IMR-90 (cell line): ENCODE data around the gene CMIP. TPM values are rescaled to one million over a fixed set of nuclear protein-coding genes. Genes with fewer than 3 reads are reported as not detected.

ENCODE experiments used
- ATAC-seq: fragments of 200-7000 bp; cut with Tn5 transposase; 2 replicates; pipeline ENCODE4 v1.9.1; 2020; ENCODE audit warnings: low read depth, mild to moderate bottlenecking, moderate library complexity
- BruUV-seq: library from RNA; stranded (reverse); fragments of 400-500 nt; replicated peaks from 2 replicates; lab custom pipeline; 2021; lab: Mats Ljungman, UMichigan
- CTCF ChIA-PET: fragments of 300-600 bp; formaldehyde crosslinking; extraction: SDS; loops from one replicate; lab custom pipeline; 2021; ENCODE audit warnings: antibody characterized with exemption; lab: Yijun Ruan, JAX
- POLR2A ChIA-PET: fragments of 300-600 bp; sonication (Branson Sonifier 250); formaldehyde crosslinking; loops from one replicate; lab custom pipeline; 2022; ENCODE audit warnings: antibody characterized with exemption; ENCODE audit not compliant: unreplicated experiment; lab: Charles Lee
- DNase-seq: peaks from one replicate; pipeline ENCODE4 v3.0.0; 2013
- H2AFZ ChIP-seq: replicated peaks from 2 replicates; pipeline ENCODE3; 2013; ENCODE audit warnings: low read length, mild to moderate bottlenecking; ENCODE audit not compliant: poor library complexity
- H2AK5ac ChIP-seq: 2 replicates; pipeline ENCODE4 v1.6.1; 2013; ENCODE audit warnings: low read depth, low read length, inconsistent platforms
- H2AK9ac ChIP-seq: replicated peaks from 2 replicates; pipeline ENCODE3; 2013; ENCODE audit warnings: mild to moderate bottlenecking, low read depth, low read length, moderate library complexity; ENCODE audit not compliant: poor library complexity
- H2BK120ac ChIP-seq: 2 replicates; pipeline ENCODE4 v1.6.1; 2013; ENCODE audit warnings: low read depth, low read length, inconsistent platforms
- H2BK15ac ChIP-seq: 3 replicates; pipeline ENCODE4 v1.6.1; 2013; ENCODE audit warnings: low read depth, low read length, inconsistent platforms
- H2BK20ac ChIP-seq: 2 replicates; pipeline ENCODE4 v1.6.1; 2013; ENCODE audit warnings: low read depth, mild to moderate bottlenecking, inconsistent platforms, low read length, moderate library complexity
- H2BK5ac ChIP-seq: 2 replicates; pipeline ENCODE4 v1.6.1; 2013; ENCODE audit warnings: mild to moderate bottlenecking, low read depth, low read length, inconsistent platforms; ENCODE audit not compliant: poor library complexity, severe bottlenecking
- H3K14ac ChIP-seq: replicated peaks from 2 replicates; pipeline ENCODE4 v1.6.1; 2013; ENCODE audit warnings: low read depth, low read length, inconsistent platforms
- H3K18ac ChIP-seq: 2 replicates; pipeline ENCODE4 v1.6.1; 2013; ENCODE audit warnings: low read depth, low read length, control low read depth
- H3K23ac ChIP-seq: 2 replicates; pipeline ENCODE4 v1.6.1; 2013; ENCODE audit warnings: low read depth, low read length, inconsistent platforms
- H3K27ac ChIP-seq: 2 replicates; pipeline ENCODE4 v1.5.1; 2013; ENCODE audit warnings: mild to moderate bottlenecking, control low read depth, low read length; ENCODE audit not compliant: insufficient read depth
- H3K27me3 ChIP-seq: 2 replicates; pipeline ENCODE4 v1.6.1; 2013; ENCODE audit warnings: low read length; ENCODE audit not compliant: control insufficient read depth, insufficient read depth
- H3K36me3 ChIP-seq: 2 replicates; pipeline ENCODE4 v1.6.1; 2013; ENCODE audit warnings: low read length, mixed read lengths; ENCODE audit not compliant: control insufficient read depth, insufficient read depth
- H3K4ac ChIP-seq: 2 replicates; pipeline ENCODE4 v1.6.1; 2013; ENCODE audit warnings: low read depth, low read length, inconsistent platforms
- H3K4me1 ChIP-seq: 2 replicates; pipeline ENCODE4 v1.6.1; 2013; ENCODE audit warnings: low read length, mixed read lengths; ENCODE audit not compliant: control insufficient read depth, insufficient read depth
- H3K4me2 ChIP-seq: 2 replicates; pipeline ENCODE4 v1.6.1; 2013; ENCODE audit warnings: low read depth, mild to moderate bottlenecking, control low read depth, low read length, moderate library complexity
- H3K4me3 ChIP-seq: 2 replicates; pipeline ENCODE4 v1.5.1; 2013; ENCODE audit warnings: low read depth, mild to moderate bottlenecking, control low read depth, low read length, moderate library complexity; ENCODE audit not compliant: insufficient read depth
- H3K56ac ChIP-seq: 2 replicates; pipeline ENCODE4 v1.6.1; 2013; ENCODE audit warnings: low read length, inconsistent platforms; ENCODE audit not compliant: insufficient read depth; ENCODE audit errors: extremely low read depth
- H3K79me1 ChIP-seq, 2 experiments: 2 replicates each; pipeline ENCODE4 v1.6.1; 2013; ENCODE audit warnings: low read length in 2 of 2, inconsistent platforms in 1 of 2, low read depth in 1 of 2
- H3K9ac ChIP-seq: 2 replicates; pipeline ENCODE4 v1.6.1; 2013; ENCODE audit warnings: low read depth, low read length, control low read depth
- H3K9me1 ChIP-seq: 2 replicates; pipeline ENCODE4 v1.6.1; 2013; ENCODE audit warnings: low read length, inconsistent platforms; ENCODE audit not compliant: insufficient read depth
- H3K9me3 ChIP-seq: 2 replicates; pipeline ENCODE4 v1.6.1; 2013; ENCODE audit warnings: low read length; ENCODE audit not compliant: control insufficient read depth, insufficient read depth
- H4K20me1 ChIP-seq: 2 replicates; pipeline ENCODE4 v1.6.1; 2013; ENCODE audit warnings: low read length, inconsistent platforms; ENCODE audit not compliant: insufficient read depth
- H4K5ac ChIP-seq: 2 replicates; pipeline ENCODE4 v1.6.1; 2013; ENCODE audit warnings: mild to moderate bottlenecking, low read depth, low read length, control low read depth
- H4K8ac ChIP-seq, 2 experiments: 2 replicates each; pipeline ENCODE4 v1.6.1; 2013; ENCODE audit warnings: low read depth in 2 of 2, low read length in 2 of 2, control low read depth in 1 of 2, inconsistent platforms in 1 of 2
- H4K91ac ChIP-seq: 2 replicates; pipeline ENCODE4 v1.6.1; 2013; ENCODE audit warnings: low read depth, low read length, inconsistent platforms; ENCODE audit not compliant: insufficient read depth
- BHLHE40 ChIP-seq: fragments of 150-350 bp; IDR thresholded peaks from 2 replicates; pipeline ENCODE4 v1.6.1; 2016; ENCODE audit warnings: mild to moderate bottlenecking, low read depth, low read length
- CEBPB ChIP-seq: IDR thresholded peaks from 2 replicates; pipeline ENCODE4 v1.6.1; 2012; ENCODE audit warnings: low read depth, low read length, improper control_type of control experiment
- CHD1 ChIP-seq: IDR thresholded peaks from 2 replicates; pipeline ENCODE4 v1.6.1; 2012; ENCODE audit warnings: low read depth, low read length, improper control_type of control experiment
- FOS ChIP-seq: fragments of 150-350 bp; IDR thresholded peaks from 2 replicates; pipeline ENCODE4 v1.6.1; 2016; ENCODE audit warnings: low read depth, low read length
- MAFK ChIP-seq: IDR thresholded peaks from 2 replicates; pipeline ENCODE4 v1.6.1; 2012; ENCODE audit warnings: low read depth, low read length, improper control_type of control experiment
- MAZ ChIP-seq: IDR thresholded peaks from 2 replicates; pipeline ENCODE4 v1.6.1; 2012; ENCODE audit warnings: low read depth, mild to moderate bottlenecking, low read length, improper control_type of control experiment, moderate library complexity, borderline replicate concordance
- NFE2L2 ChIP-seq: fragments of 150-350 bp; IDR thresholded peaks from 2 replicates; pipeline ENCODE4 v1.6.1; 2016; ENCODE audit warnings: low read depth, mild to moderate bottlenecking, low read length
- POLR2A ChIP-seq: IDR thresholded peaks from 2 replicates; pipeline ENCODE4 v1.6.1; 2012; ENCODE audit warnings: mild to moderate bottlenecking, low read depth, low read length
- RAD21 ChIP-seq: IDR thresholded peaks from 2 replicates; pipeline ENCODE4 v1.6.1; 2012; ENCODE audit warnings: low read length, improper control_type of control experiment
- RCOR1 ChIP-seq: IDR thresholded peaks from 2 replicates; pipeline ENCODE4 v1.6.1; 2012; ENCODE audit warnings: mild to moderate bottlenecking, low read length, improper control_type of control experiment; ENCODE audit not compliant: insufficient replicate concordance
- RFX5 ChIP-seq: IDR thresholded peaks from 2 replicates; pipeline ENCODE4 v1.8.0; 2012; ENCODE audit warnings: low read depth, mild to moderate bottlenecking, low read length, moderate library complexity
- SMC3 ChIP-seq: fragments of 150-350 bp; IDR thresholded peaks from 2 replicates; pipeline ENCODE4 v1.6.1; 2016; ENCODE audit warnings: low read depth, mild to moderate bottlenecking, antibody characterized with exemption, low read length, moderate library complexity
- WGBS, 2 experiments: methylation state at CpG; one replicate each; pipeline versions ENCODE4 v1.1.5 to v1.1.7; 2013; ENCODE audit warnings: missing lambda C conversion rate in 2 of 2; ENCODE audit not compliant: insufficient read length in 1 of 2; ENCODE audit errors: extremely low coverage in 2 of 2; 5-methylcytosine and 5-hydroxymethylcytosine counted together
- dilution Hi-C: fragments of 300-500 bp; cut with HindIII; formaldehyde crosslinking; loops from one replicate; pipeline ENCODE4 v1.14.3; 2018; ENCODE audit warnings: low sequenced_read_pairs; ENCODE audit not compliant: unreplicated experiment
- in situ Hi-C: fragments of 300-500 bp; cut with MboI; formaldehyde crosslinking; loops from 3 replicates; pipeline ENCODE4 v1.14.3; 2019; ENCODE audit warnings: low sequenced_read_pairs, inconsistent platforms, mixed read lengths
- intact Hi-C: fragments of 100-400 bp; cut with micrococcal nuclease; formaldehyde crosslinking; loops from 2 replicates; pipeline ENCODE4 v1.10.0; 2022
- polyA plus RNA-seq, 3 experiments: library from polyadenylated mRNA; depleted of rRNA; stranded (reverse); fragments of >200 nt; gene quantifications; 2 replicates each; pipeline ENCODE4 v1.2.3, GENCODE V29; 2012; ENCODE audit warnings: low replicate concordance in 1 of 3
- total RNA-seq: library from RNA; depleted of rRNA; stranded (reverse); fragments of >200 nt; gene quantifications from 2 replicates; pipeline ENCODE4 v1.2.3, GENCODE V29; 2012
- TF ChIP-seq, protein P1 (sequence below): fragments of 150-350 bp; IDR thresholded peaks from 2 replicates; pipeline ENCODE4 v1.6.1; 2016; ENCODE audit warnings: low read depth, mild to moderate bottlenecking, low read length, moderate library complexity, borderline replicate concordance
- TF ChIP-seq, protein P2 (sequence below): conservative IDR thresholded peaks from 2 replicates; pipeline ENCODE4 v1.5.1; 2012; ENCODE audit warnings: mild to moderate bottlenecking, low read depth, low read length, improper control_type of control experiment
- TF ChIP-seq, protein P3 (sequence below): fragments of 150-350 bp; IDR thresholded peaks from 2 replicates; pipeline ENCODE4 v1.6.1; 2017; ENCODE audit warnings: mild to moderate bottlenecking, antibody characterized with exemption, low read length, low read depth

Gene CMIP
- total and polyA plus RNA-seq, 2 of the 4 experiments (the other 2 are of a cell fraction) = 3.2 to 11.6 TPM

DNA sequence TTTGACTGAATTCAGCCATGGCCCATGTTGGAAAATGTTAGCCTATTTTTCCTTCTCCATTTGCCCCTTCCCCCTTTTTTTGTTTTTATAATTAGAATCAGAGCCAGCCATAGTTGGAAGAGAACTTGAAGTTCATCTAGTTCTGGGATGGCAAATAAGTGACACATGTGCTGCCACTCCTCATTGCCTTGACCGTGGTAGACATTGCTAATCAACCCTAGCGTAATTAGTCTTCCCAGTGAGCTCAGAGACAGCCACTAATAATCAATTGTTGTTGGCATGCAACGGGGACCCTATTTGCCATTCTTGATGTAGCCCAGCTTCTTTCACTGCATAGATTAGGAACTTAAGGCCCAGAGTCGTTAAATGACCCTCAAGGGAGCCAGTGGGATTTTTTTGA is 16.6 kb downstream of the CMIP start:
- no peak overlapping the region for H4K8ac ChIP-seq
- H4K91ac ChIP-seq = no peak overlapping the region
- intact Hi-C loops = no loop called here
- H2AK9ac ChIP-seq = no peak overlapping the region
- H3K4me3 ChIP-seq = no peak overlapping the region
- POLR2A ChIA-PET = no interaction called here
- no peak overlapping the region for H3K14ac ChIP-seq
- peaks cover 23% of the 10 kb centered on the region for H3K9me1 ChIP-seq
- ATAC-seq (no peak), DNase-seq (no peak)
- no peak overlapping the region for H3K9ac ChIP-seq
- H3K27me3 ChIP-seq = no peaks in the 10 kb centered on the region
- H2BK120ac ChIP-seq = no peak overlapping the region
- no TSS peak for BruUV-seq
- H4K20me1 ChIP-seq = peaks cover 81% of the 10 kb centered on the region
- H2AK5ac ChIP-seq = no peak overlapping the region
- H3K9me3 ChIP-seq = no peaks in the 10 kb centered on the region
- WGBS, 2 experiments = 94% methylated on average over 3 of the region's 4 CpGs; no CpG with 5 or more reads in 1 of the 2 experiments
- H2BK20ac ChIP-seq = no peak overlapping the region
- no peak overlapping the region for H3K23ac ChIP-seq
- H3K4me2 ChIP-seq = no peak overlapping the region
- peaks cover 10% of the 10 kb centered on the region for H3K4me1 ChIP-seq
- H3K56ac ChIP-seq = no peak overlapping the region
- H3K79me1 ChIP-seq = peaks cover 53 to 92% of the 10 kb centered on the region in 2 experiments
- CTCF ChIA-PET = no interaction called here
- dilution Hi-C loops = no loop called here
- peaks cover 9% of the 10 kb centered on the region for H3K36me3 ChIP-seq
- no peak overlapping the region for H3K27ac ChIP-seq
- no peak overlapping the region for H3K4ac ChIP-seq
- H2BK5ac ChIP-seq = no peak overlapping the region
- no peak overlapping the region for H2AFZ ChIP-seq
- TF ChIP-seq RAD21 = no peak
- TF ChIP-seq MAFK = no peak
- TF ChIP-seq, protein P1, sequence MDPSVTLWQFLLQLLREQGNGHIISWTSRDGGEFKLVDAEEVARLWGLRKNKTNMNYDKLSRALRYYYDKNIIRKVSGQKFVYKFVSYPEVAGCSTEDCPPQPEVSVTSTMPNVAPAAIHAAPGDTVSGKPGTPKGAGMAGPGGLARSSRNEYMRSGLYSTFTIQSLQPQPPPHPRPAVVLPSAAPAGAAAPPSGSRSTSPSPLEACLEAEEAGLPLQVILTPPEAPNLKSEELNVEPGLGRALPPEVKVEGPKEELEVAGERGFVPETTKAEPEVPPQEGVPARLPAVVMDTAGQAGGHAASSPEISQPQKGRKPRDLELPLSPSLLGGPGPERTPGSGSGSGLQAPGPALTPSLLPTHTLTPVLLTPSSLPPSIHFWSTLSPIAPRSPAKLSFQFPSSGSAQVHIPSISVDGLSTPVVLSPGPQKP = no peak
- TF ChIP-seq MAZ = no peak
- TF ChIP-seq NFE2L2 = no peak
- TF ChIP-seq RCOR1 = no peak
- no peak for TF ChIP-seq FOS
- TF ChIP-seq POLR2A = no peak
- no peak for TF ChIP-seq CHD1
- TF ChIP-seq BHLHE40 = no peak
- TF ChIP-seq, protein P2, sequence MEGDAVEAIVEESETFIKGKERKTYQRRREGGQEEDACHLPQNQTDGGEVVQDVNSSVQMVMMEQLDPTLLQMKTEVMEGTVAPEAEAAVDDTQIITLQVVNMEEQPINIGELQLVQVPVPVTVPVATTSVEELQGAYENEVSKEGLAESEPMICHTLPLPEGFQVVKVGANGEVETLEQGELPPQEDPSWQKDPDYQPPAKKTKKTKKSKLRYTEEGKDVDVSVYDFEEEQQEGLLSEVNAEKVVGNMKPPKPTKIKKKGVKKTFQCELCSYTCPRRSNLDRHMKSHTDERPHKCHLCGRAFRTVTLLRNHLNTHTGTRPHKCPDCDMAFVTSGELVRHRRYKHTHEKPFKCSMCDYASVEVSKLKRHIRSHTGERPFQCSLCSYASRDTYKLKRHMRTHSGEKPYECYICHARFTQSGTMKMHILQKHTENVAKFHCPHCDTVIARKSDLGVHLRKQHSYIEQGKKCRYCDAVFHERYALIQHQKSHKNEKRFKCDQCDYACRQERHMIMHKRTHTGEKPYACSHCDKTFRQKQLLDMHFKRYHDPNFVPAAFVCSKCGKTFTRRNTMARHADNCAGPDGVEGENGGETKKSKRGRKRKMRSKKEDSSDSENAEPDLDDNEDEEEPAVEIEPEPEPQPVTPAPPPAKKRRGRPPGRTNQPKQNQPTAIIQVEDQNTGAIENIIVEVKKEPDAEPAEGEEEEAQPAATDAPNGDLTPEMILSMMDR = no peak
- TF ChIP-seq RFX5 = no peak
- TF ChIP-seq, protein P3, sequence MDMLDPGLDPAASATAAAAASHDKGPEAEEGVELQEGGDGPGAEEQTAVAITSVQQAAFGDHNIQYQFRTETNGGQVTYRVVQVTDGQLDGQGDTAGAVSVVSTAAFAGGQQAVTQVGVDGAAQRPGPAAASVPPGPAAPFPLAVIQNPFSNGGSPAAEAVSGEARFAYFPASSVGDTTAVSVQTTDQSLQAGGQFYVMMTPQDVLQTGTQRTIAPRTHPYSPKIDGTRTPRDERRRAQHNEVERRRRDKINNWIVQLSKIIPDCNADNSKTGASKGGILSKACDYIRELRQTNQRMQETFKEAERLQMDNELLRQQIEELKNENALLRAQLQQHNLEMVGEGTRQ = no peak
- no peak for TF ChIP-seq CEBPB
- no peak for TF ChIP-seq SMC3
- no peak overlapping the region for H3K18ac ChIP-seq
- no peak overlapping the region for H4K5ac ChIP-seq
- in situ Hi-C loops = no loop called here
- no peak overlapping the region for H2BK15ac ChIP-seq
